HCT116 (cell line): ENCODE data around the gene TDP1. TPM values are rescaled to one million over a fixed set of nuclear protein-coding genes. Genes with fewer than 3 reads are reported as not detected.

Source experiments
- total RNA-seq: library from RNA; stranded (reverse); gene quantifications from one replicate; pipeline ENCODE4 v1.2.1, GENCODE V29; 2021; ENCODE audit not compliant: unreplicated experiment

TDP1 gene
- total RNA-seq, 1 experiment from 2014 or later: 37.1 TPM

Other genes with a start within 250 kb of the TDP1 start
- gene EFCAB11, start 1.2 kb upstream of the TDP1 start, total RNA-seq: 18.1 TPM
- gene KCNK13, start 106.1 kb downstream of the TDP1 start, total RNA-seq: 2.2 TPM